Suprapubic skin (tissue), 3 donors: ENCODE results near the gene PPP1R1A.

ENCODE experiments used
- CTCF ChIP-seq, 2 donors: fragments of 200-600 bp in 1 of 2; fragments of 450-650 bp in 1 of 2; sonication (generic) in 1 of 2; IDR thresholded peaks; one replicate each; pipeline ENCODE4 v1.5.1; 2016 to 2019; ENCODE audit warnings: antibody characterized with exemption in 2 of 2, mild to moderate bottlenecking in 1 of 2, moderate library complexity in 1 of 2
- POLR2A ChIP-seq, 2 donors: fragments of 450-650 bp; IDR thresholded peaks; one replicate each; pipeline ENCODE4 v1.6.1; 2017; ENCODE audit warnings: antibody characterized with exemption in 2 of 2, mild to moderate bottlenecking in 2 of 2, moderate library complexity in 2 of 2

GRCh38 chr12:54558311-54558710 lies 30.1 kb downstream of the PPP1R1A start:
- TF ChIP-seq POLR2A (IDR thresholded peaks at IDR 0.05) (no peak), CTCF (IDR thresholded peaks at IDR 0.05) (no peak)
